Testis (tissue), 2 donors: ENCODE measurements around the gene SCAP.

ENCODE experiments used
- POLR2A ChIP-seq: fragments of 450-650 bp; IDR thresholded peaks from one replicate; pipeline ENCODE4 v1.6.1; 2017; ENCODE audit warnings: antibody characterized with exemption, mild to moderate bottlenecking, moderate library complexity
- TF ChIP-seq, protein P1 (sequence below), 3 experiments: fragments of 450-650 bp in 2 of 3; fragments of 200-600 bp in 1 of 3; sonication (generic) in 1 of 3; IDR thresholded peaks; one replicate each; pipeline ENCODE4 v1.5.1; 2016 to 2019; ENCODE audit warnings: antibody characterized with exemption in 3 of 3, mild to moderate bottlenecking in 2 of 3, moderate library complexity in 1 of 3

DNA sequence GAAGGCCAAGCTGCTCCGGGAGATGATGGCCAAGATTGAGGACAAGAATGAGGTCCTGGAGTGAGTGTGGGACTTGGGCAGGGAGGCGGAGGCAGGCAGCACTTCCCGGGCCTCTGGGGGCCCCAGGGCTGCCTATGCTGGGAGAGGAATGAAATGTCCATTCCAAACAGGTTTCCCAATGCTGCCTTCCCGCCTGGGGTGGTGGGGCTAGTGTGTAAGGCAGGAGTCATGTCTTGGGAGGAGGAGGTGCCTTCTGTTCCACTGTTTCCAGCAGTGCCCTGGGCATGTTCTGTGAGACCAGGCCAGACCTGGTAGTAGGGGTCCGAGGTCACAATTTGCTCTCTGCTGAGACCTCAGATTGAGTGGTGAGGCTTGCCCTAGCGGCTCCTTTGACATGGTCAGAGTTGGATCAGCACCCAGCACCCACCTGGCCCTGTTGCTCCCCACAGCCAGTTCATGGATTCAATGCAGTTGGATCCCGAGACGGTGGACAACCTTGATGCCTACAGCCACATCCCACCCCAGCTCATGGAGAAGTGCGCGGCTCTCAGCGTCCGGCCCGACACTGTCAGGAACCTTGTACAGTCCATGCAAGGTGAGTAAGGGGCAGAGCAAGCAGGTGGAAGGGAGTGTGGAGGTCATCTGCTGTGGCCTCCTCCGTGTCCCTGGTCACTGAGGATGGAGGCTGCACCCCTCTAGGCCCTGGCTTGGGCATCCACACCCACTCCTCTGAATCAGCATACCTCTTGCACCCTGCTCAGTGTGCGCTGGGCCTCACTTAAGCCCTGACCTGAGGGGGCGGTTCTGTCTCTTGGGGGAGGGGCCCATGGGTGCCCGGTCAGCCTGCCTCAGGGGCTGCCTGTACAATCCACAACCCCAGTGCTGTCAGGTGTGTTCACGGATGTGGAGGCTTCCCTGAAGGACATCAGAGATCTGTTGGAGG is 67.6 kb downstream of the SCAP start:
- TF ChIP-seq, protein P1, sequence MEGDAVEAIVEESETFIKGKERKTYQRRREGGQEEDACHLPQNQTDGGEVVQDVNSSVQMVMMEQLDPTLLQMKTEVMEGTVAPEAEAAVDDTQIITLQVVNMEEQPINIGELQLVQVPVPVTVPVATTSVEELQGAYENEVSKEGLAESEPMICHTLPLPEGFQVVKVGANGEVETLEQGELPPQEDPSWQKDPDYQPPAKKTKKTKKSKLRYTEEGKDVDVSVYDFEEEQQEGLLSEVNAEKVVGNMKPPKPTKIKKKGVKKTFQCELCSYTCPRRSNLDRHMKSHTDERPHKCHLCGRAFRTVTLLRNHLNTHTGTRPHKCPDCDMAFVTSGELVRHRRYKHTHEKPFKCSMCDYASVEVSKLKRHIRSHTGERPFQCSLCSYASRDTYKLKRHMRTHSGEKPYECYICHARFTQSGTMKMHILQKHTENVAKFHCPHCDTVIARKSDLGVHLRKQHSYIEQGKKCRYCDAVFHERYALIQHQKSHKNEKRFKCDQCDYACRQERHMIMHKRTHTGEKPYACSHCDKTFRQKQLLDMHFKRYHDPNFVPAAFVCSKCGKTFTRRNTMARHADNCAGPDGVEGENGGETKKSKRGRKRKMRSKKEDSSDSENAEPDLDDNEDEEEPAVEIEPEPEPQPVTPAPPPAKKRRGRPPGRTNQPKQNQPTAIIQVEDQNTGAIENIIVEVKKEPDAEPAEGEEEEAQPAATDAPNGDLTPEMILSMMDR (IDR thresholded peaks at IDR 0.05): no peak
- TF ChIP-seq POLR2A: no peak
